T-helper 1 cell (primary cell): ENCODE measurements around the gene CYBC1.

Experiments
- DNase-seq, 5 donors: peaks; one replicate each; pipeline ENCODE4 v3.0.0-alpha.2; 2012 to 2020

Gene CYBC1

DNA sequence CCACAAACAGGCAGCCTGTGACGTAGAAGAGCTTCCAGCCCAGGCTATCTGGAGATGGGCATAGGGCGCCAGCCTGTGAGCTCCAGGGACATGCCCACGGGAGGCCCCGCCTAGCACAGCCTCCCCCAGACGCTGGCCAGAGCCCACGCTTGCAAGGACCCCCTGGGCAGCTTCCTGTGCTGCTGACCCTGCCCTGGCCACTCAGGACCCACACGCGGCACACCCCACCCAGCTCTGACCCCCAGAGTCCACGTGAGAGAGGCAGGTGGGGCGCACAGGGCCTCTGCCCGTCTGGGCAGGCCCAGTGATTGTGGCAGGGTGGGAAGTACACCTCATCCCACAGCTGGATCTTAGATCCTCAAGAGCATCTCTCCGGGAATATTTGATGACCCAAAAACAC is 3.9 kb downstream of the CYBC1 start:
- DNase-seq = no peak

DNA sequence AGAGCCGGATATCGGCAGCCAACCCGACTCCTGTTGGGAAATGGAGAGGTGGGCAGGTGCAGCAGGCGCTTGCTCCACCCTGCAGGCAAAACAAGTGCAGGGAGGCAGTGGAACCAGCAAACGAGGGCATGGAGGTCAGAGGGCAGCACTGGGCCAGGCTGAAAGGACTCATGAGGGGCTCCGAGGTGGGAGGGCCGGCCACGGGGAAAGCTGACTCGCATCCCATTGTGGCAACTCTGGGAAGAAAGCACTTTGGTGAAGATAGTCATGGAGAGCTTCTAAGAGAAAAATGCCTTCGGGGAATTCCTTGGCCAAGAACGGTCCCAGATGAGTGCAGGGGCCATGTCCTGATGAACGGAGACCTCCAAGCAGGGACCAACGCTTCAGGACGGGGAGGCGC is 4.4 kb downstream of the CYBC1 start:
- DNase-seq = no peak

DNA sequence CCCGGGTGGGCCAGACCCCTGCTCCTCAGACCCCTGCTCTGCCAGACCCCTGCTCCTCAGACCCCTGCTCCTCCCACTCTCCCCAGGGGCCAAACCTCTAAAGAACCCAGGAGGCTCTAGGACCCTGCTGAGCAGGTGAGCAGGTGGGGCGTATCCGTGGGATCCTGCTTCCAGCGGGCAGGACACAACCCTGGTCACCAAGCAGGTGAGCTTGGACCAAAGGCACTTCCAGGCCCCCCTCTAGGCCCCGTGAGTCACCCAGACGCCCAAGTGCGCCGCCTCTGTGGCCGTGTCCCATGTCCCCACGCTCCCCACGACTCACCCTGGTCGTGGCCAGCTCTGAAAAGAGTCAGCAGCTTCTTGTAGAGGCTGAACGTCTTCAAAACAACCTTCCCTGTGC is 5.0 kb downstream of the CYBC1 start:
- no peak for DNase-seq

DNA sequence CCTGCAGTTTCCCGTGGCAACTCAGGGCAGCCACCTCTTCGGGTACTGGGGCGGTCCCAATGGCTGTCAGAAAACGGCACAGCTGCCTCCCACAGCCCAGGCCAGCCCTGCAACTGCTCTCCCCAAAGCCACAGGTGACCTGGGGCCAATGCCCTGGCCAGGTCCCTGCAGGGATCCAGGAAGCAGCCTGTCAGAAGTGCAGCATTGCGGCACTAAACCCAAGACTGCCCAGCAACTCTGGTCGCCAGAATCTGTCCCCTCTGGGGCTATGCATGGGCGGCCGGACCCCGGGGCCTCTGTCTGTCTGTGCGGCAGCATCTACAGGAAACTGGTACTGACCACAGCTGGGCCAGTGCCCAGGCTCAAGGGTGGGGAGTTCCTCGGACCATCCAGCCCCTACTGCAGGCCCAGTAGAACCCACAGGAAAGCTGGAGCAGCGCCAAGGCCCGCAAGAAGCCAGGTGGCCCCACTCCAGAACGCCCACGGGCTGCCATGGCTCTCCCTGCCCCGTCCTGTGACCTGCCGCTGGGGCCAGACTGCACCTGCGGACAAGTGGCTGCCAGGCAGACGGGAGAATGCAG is 5.5 kb downstream of the CYBC1 start:
- DNase-seq = no peak

DNA sequence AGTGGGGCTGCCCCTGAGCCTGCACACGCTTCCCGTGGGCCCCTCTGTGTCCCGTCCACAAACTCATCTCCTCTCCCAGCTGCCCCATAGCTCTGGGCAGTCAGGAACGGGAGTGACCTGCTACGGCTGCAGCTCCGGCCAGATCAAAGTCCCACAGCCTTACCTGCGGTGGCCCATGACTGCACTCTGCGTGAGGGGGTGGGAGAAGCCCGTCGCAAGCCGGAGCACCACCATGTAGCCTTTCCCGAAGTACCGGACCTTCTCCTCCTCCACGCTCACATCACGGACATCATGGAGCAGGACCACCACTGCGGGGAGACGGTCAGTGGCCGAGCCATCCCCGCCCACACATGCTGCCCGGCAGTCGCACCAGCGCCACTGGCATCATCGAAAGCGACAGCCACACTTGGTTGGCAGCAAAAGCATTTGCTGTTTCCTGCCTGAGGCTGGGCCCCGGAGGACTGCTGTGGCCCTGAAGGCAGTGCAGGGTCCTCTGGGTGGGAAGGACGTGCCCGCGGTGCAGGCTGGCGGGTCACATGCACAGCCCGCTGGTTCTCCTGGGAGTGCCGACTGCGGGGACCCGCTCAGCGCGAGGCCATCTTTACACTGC is 6.2 kb downstream of the CYBC1 start:
- no peak for DNase-seq

DNA sequence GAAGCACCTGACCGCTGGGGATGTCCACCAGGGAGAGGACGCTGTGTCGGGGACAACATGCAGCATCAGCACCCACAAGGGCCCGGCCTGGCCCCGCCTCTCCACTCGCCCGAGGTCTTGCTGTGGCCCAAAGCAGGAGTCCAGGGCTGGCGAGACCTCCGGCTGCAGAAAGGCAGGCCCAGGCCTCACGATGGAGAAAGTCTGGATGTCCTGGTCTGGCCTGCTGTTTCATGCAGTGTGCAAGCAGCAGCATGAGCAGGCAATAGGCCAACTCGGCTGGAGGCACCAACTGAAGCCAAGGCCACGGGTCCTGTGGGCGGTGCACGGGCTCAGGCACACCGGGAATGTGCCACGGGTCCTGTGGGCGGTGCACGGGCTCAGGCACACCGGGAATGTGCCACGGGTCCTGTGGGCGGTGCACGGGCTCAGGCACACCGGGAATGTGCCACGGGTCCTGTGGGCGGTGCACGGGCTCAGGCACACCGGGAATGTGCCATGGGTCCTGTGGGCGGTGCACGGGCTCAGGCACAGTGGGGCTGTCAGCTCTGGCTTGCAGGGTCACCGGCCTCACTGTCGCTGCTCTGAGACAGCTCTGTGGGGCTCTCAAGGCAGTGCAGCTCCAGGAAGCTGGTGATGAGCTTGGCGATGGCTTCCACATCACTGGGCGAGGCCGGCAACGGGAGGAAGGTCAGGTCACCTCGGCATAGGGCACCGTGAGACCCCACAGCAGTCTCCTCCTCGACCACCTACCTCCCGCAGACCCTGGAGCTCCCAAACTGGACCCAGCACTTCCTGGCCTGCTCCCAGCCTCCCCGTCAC is 6.9 kb downstream of the CYBC1 start:
- DNase-seq = no peak

DNA sequence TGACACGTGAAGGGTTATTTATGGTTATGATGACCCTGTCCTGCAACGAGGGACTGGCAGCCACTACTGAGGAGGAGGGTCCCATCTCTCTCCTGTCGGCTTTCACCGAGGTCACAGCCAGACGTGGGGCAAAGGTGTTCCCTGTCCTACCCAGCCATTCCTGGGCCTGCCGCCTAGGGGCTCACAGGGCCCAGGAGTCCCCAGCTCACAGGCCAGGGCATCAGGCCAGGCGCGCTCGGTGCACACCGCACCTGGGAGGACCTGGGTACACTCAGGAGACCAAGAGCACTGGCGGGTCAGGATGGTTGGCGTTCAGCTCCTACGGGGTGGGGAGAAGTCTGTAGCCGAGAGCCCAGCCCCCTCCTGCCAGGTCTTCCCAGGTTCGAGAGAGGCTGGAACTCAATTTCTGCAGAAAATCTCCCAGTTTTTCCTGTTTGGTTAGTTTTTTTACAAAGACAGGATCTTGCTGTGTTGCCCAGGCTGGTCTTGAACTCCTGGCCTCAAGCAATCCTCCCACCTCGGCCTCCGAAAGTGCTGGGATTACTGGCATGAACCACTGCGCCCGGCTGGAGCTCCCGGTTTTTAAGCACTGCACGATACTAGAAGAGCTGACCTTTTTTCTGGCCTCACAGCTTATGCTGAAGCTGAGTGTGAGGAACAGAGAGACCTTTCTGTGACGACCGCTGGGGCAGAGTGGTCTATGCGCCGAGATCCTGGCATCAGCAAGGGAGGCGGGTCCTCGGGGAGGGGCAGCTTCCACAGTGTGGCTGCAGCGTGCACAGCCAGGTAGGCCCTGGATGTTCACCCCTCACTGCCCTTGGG is 7.7 kb downstream of the CYBC1 start:
- DNase-seq = no peak

DNA sequence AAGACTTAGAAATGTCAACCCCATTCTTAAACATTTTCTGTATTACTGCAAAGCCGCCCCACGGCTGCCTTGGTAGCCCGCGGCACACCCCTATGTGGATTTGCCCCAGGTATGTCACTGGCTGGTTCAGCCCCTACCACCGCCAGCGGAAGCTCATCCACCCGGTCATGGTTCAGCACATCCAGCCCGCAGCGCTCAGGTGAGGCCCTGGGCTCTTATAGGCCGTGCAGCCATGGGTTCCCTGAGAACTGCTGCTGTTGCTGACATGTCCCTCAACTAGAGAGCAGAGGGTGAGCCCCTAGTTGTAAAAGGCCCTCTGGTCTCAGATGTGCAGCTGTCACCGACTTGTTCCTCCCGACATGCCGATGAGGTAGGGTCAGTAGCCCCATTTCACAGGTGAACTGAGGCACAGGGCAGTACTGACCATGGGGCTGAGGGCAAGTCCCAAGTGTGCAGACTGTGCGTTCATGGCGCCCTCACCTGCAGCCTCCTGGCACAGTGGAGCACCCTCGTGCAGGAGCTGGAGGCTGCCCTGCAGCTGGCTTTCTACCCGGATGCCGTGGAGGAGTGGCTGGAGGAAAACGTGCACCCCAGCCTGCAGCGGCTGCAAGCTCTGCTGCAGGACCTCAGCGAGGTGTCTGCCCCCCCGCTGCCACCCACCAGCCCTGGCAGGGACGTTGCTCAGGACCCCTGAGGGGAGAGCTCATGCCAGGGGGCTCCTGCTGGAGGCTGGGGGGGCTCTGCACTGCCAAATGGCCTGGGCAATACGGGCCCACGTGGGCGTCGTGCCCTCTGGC is 8.7 kb downstream of the CYBC1 start:
- no peak for DNase-seq

DNA sequence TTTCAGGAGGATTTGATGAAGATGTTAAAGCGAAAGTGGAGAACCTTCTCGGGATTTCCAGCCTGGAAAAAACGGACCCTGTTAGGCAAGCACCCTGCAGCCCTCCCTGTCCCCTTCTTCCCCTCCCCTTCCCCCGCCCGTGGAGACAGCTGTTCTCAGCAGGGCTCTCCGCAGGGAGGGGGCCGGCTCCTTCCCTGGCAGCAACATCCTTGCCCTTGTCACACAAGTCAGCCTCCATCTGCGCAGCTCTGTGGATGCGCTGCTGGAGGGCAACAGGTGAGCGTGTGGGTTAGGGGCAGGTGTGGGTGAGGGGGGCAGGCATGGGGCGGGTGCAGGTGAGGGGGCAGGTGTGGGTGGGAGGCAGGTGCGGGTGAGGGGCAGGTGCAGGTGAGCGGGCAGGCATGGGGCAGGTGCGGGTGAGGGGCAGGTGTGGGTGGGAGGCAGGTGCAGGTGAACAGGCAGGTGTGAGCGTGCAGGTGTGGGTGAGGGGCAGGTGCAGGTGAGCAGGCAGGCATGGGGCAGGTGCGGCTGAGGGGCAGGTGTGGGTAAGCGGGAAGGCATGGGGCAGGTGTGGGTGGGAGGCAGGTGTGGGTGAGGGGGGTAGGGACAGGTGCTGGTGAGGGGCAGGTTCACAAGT is 9.4 kb downstream of the CYBC1 start:
- DNase-seq = no peak

DNA sequence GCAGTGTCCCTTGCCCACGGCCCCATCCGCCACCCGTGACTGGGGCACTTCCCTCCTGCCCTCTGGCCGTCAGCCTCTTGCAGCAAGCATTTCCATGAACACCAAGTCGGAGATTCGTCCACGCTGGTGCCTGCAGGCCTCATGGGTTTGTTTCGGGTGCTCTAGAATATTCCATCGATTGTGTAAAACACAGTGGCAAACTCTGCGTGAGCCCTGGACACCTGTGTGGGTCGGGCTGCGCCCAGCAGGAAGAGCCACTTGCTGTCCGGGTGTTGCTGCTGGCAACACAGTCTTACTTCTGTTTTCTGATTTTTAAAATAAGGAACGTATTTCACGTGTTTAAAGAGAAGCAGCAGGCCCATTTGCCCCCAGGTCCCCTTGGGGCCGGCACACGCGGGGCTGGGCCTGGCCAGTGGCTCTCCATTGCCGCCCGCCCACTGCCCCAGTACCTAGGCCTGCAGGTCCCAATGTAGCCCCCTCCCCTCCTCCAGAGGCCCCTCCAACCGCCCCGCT is 10.0 kb downstream of the CYBC1 start:
- DNase-seq = no peak

DNA sequence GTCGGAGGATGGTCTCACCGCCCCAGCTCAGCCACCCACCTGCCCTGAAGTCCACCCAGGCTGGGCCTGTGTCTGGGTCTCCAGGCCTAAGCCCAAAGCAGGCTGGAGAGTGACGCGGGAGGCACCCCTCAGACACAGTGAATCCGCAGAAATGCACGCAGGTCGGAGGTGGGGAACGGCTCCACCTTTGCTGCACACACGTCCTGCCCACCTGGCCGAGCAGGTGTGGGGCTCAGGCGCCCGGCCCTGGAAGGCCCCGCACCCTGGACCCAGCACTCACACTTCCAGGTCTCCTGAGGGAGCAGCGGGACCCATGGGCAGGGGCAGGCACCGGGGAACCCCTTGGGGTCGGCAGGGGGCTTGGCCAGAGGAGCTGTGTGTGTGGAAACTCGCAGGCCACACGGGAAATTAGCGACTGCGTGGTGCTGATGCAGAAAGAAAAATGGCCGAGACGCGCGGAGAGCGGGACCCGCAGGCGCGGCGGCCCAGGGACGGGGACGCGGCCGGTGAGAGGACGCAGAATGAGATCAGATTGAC is 10.7 kb downstream of the CYBC1 start:
- no peak for DNase-seq

DNA sequence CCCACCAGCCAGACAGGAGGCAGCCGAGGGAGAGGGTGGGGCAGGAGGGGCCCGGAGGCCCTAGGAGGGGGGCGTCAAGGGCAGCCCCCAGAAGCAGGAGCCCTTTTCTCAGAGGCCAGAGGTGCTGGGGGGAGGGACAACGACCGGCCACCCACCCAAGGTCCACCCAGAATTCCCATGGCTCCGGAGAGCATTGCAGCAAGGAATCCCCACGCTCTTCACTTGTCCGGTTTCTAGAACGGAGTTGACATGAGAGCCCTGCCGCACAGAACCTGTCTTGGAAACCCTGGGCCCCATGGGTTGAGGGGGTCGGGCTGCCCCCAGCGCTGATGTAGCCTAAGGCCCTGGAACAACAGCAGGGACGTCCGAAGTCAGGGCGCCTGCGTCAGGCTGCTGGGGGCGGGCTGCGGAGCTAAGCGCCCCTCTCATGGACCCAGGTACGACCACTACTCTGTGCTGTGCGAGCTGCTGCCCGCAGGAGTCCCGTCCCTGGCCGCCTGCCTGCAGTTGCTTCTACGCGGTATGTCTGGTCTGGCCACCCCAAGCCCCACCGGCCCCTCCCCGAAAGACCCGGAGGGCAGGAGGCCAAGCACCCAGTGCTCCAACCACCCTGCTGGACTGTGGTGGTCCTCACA is 11.2 kb downstream of the CYBC1 start:
- no peak for DNase-seq

DNA sequence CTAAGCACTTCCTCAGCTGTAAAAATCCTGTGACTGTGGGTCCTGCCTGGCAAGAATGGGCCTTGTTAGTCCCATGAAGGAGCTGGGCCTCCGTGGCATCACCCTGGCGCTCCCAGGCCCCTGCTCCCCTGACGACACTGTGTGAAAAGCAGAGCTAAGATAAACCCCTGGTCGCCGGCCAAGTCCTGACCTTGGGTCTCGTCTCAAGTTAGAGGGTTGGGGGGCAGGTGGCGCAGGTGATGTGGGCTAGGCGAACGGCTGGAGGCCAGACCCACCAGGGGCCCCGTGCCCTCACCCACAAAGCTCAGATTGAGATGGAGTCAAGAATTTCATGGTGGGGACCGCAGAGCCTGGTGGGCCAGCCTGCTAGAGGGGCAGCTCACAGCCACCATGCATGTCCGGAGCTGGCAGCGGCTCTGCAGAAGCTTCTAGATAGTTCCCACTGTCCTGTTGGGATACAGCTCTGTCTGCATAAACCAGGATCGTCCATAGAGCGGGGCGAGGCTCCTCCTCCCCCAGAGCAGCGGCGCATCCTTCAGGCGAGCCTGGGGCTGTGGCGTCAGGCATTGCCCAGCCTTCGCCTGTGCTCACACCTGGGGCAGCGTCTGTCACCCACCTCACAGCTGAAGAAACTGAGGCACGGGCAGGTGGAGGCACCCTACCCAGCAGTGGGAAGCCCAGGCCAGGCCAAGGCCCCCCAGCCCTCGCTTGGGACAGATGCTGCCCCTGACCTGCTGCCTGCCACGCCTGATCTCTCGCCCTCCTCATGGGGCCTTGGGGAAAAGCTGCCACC is 12.0 kb downstream of the CYBC1 start:
- no peak for DNase-seq

DNA sequence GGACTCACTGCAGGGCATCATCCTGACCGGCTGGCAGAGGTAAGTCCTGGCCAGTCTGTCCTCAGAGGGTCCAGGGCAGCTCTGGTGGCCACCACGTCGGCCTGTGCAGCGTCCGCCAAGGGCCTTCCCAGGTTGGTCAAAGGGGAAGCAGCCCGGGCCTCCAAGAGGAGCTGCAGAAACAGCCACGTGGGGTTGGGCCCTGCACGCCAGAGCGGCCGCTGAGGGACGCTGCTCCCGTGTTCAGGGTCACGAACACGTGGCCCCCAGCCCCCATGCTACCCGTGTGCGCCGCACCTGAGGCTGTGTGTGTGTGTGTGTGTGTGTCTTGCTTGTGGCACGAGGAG is 13.3 kb downstream of the CYBC1 start:
- DNase-seq = no peak

DNA sequence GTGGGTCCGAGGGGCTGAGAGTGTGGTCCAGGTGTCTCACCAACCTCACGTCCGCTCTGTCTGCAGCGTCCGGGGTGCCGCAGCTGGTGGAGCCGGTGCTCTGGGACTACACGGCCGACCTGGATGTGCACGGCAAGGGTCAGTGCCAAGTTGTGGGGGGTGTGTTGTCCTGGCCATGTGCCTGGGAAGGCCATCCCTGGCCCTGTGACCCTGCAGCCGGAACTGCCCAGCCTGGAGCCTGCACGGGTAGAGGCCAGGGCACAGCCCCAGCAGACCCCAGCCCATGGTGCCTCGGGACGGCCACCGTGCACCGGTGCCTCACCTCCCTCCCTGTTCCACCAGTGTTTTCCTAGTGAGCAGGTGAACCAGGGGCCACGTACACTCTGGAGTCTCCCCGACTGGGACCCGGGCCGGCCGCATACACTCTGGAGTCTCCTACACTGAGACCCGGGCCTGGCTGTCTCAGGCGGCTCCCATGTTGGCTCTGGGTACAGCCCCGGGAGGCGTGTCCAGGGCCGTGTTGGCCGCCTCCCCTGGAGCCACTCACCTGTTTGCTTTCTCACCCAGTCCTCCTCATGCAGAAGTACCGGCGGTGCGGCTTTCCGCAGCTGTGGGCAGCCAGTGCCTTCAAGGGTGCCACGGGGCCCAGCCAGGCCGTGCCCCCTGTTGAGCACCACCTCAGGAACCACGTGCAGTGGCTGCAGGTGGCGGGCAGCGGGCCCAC is 13.8 kb downstream of the CYBC1 start:
- no peak for DNase-seq

DNA sequence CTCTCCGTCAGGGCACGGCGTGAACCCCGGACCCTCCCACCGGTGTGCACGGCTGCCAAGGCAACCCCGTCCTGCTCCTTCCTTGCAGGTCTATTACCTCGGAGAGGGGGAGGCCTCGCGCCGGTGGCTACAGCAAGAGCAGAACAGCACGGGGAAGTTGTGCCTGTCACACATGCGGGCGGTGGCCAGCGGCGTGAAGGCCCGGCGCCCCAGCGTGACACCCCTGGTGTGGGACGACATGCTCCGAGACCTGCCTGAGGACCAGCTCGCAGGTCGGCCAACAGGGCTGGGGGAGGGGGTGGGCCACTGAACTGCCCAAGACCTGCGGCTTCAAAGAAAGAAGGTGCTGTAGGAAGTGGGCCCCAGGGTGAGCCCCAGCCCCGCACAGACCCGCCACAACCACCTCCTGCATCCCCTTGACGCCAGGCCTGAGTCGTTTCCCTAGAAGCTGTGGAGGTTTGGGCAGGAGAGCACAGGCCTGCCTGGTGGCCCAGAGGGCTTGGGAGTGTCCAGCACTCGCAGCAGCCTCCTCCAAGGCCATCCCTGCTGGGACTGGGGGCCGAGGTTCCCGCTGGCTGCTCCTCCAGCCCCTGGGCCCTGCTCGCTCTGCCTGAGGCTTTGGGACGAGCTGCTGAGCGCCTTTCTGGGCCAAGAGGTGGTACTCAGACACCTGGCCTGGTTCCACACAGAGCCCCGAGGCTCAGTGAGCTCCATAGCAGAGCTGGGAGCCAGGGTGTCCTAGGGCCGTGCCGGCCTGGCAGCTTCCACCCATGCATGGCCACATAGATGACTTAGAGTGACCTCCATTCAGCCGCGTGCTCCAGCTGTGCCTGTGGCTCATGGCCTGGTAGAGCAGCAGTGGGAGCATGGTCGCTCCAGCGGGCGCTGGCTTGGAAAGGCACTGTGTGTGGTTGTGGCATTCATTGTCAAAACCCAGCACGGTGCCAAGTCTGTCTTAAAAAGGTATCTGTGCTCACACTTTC is 14.7 kb downstream of the CYBC1 start:
- no peak for DNase-seq

DNA sequence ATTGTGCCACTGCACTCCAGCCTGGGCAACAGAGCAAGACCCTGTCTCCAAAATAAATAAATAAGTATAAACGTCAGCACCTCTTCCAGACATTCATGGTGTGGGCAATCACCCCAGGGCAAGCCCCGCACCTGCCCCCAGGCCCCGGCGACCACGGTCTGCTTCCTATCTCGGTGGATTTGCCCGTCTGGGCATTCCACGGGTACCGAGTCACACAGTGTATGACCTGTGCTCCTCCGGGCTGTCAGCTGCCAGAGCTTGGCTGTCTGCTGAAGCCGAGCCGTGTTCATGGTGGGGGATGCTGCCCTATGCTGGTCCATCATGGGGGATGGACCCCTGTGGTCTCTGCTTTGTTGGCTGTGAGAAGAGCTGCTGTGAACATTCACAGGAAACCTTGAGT is 15.4 kb downstream of the CYBC1 start:
- DNase-seq = no peak

DNA sequence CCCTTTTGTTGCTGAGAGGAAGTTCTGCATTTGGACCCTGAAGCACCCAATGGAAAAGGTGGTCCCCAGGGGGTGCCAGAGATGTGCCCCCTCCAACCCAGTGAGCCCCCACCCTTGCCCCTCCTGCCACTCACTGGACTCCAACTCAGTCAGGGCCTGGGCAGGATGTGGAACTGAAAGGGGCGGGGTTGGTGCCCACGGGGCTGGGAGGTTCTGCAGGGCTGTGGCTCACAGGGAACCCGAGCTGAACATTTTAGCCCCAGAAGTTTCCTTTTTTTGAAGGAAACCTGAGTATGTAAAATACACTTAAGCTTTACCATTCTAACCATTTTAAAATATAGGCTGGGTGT is 16.4 kb downstream of the CYBC1 start:
- DNase-seq = peak in 1 of 5 donors; percentile 46
